PC-3 (cell line): Measurements from ENCODE around the gene GPR152. TPM values are rescaled to one million over a fixed set of nuclear protein-coding genes. Genes with fewer than 3 reads are reported as not detected.

Source experiments
- ATAC-seq: fragments of 200-7000 bp; cut with Tn5 transposase; 2 replicates; pipeline ENCODE4 v1.9.1; 2020; ENCODE audit warnings: mild to moderate bottlenecking, moderate library complexity
- BruUV-seq: library from RNA; stranded (reverse); fragments of 400-500 nt; replicated peaks from 2 replicates; lab custom pipeline; 2021; lab: Mats Ljungman, UMichigan
- CTCF ChIA-PET: fragments of 300-600 bp; sonication (Branson Sonifier 250); formaldehyde crosslinking; loops from one replicate; lab custom pipeline; 2022; ENCODE audit warnings: antibody characterized with exemption; lab: Charles Lee
- POLR2A ChIA-PET: fragments of 300-600 bp; sonication (Branson Sonifier 250); formaldehyde crosslinking; loops from one replicate; lab custom pipeline; 2022; ENCODE audit warnings: antibody characterized with exemption; ENCODE audit not compliant: unreplicated experiment; lab: Charles Lee
- DNase-seq: peaks from one replicate; pipeline ENCODE4 v3.0.0-alpha.2; 2015
- H2AFZ ChIP-seq: fragments of 300-600 bp; sonication (generic); 2 replicates; pipeline ENCODE4 v1.6.0; 2016; ENCODE audit warnings: antibody characterized with exemption, low read length
- H3F3A ChIP-seq: fragments of 300-600 bp; sonication (generic); one replicate; pipeline ENCODE4 v1.6.0; 2017; ENCODE audit warnings: antibody characterized with exemption, low read length, control low read depth, mild to moderate bottlenecking; ENCODE audit not compliant: unreplicated experiment
- H3K27ac ChIP-seq: fragments of 300-600 bp; sonication (generic); 2 replicates; pipeline ENCODE4 v1.5.1; 2016; ENCODE audit warnings: mild to moderate bottlenecking, low read length
- H3K27me3 ChIP-seq: fragments of 300-600 bp; sonication (generic); 2 replicates; pipeline ENCODE4 v1.6.1; 2016; ENCODE audit warnings: low read length, mixed read lengths
- H3K36me3 ChIP-seq: fragments of 300-600 bp; sonication (generic); 2 replicates; pipeline ENCODE4 v1.6.1; 2016; ENCODE audit warnings: low read depth, mixed run types, low read length, mixed read lengths
- H3K4me1 ChIP-seq: fragments of 300-600 bp; sonication (generic); 2 replicates; pipeline ENCODE4 v1.5.1; 2016; ENCODE audit warnings: low read length; ENCODE audit not compliant: insufficient read depth
- H3K4me2 ChIP-seq: fragments of 300-600 bp; sonication (generic); 2 replicates; pipeline ENCODE4 v1.6.0; 2016; ENCODE audit warnings: low read length
- H3K4me3 ChIP-seq: fragments of 300-600 bp; sonication (generic); 2 replicates; pipeline ENCODE4 v1.5.1; 2016; ENCODE audit warnings: mild to moderate bottlenecking, low read length, mixed read lengths
- H3K79me2 ChIP-seq: fragments of 300-600 bp; sonication (generic); 2 replicates; pipeline ENCODE4 v1.6.1; 2017; ENCODE audit warnings: low read length, mixed read lengths
- H3K9ac ChIP-seq: fragments of 300-600 bp; sonication (generic); 2 replicates; pipeline ENCODE4 v1.6.0; 2016; ENCODE audit warnings: mild to moderate bottlenecking, low read length
- H3K9me2 ChIP-seq: fragments of 300-600 bp; sonication (generic); replicated peaks from 2 replicates; pipeline ENCODE4 v1.6.1; 2016; ENCODE audit warnings: mixed run types, low read length, mixed read lengths
- H3K9me3 ChIP-seq: fragments of 300-600 bp; sonication (generic); 2 replicates; pipeline ENCODE4 v1.6.1; 2016; ENCODE audit warnings: low read length, mixed read lengths
- H4K20me1 ChIP-seq: fragments of 300-600 bp; sonication (generic); 2 replicates; pipeline ENCODE4 v1.6.1; 2016; ENCODE audit warnings: low read length, mixed read lengths
- CTCF ChIP-seq: fragments of 300-600 bp; sonication (generic); conservative IDR thresholded peaks from 2 replicates; pipeline ENCODE4 v1.5.1; 2017; ENCODE audit warnings: antibody characterized with exemption, low read depth, mild to moderate bottlenecking, low read length
- EZH2 ChIP-seq: fragments of 300-600 bp; sonication (generic); IDR thresholded peaks from one replicate; pipeline ENCODE4 v1.6.1; 2017; ENCODE audit warnings: antibody characterized with exemption, mild to moderate bottlenecking, low read length; ENCODE audit not compliant: unreplicated experiment
- EZH2phosphoT487 ChIP-seq: fragments of 300-600 bp; sonication (generic); IDR thresholded peaks from 2 replicates; pipeline ENCODE4 v1.6.1; 2018; ENCODE audit warnings: mild to moderate bottlenecking, antibody characterized with exemption, low read length, borderline replicate concordance
- intact Hi-C: fragments of 100-400 bp; cut with micrococcal nuclease; formaldehyde crosslinking; loops from 2 replicates; pipeline ENCODE4 v1.9.0; 2023
- total RNA-seq: library from RNA; depleted of rRNA; stranded (reverse); fragments of >200 nt; gene quantifications from 2 replicates; pipeline ENCODE4 v1.2.3, GENCODE V29; 2014

The GPR152 gene
- total RNA-seq, 1 experiment from 2014 or later, result not detected

DNA sequence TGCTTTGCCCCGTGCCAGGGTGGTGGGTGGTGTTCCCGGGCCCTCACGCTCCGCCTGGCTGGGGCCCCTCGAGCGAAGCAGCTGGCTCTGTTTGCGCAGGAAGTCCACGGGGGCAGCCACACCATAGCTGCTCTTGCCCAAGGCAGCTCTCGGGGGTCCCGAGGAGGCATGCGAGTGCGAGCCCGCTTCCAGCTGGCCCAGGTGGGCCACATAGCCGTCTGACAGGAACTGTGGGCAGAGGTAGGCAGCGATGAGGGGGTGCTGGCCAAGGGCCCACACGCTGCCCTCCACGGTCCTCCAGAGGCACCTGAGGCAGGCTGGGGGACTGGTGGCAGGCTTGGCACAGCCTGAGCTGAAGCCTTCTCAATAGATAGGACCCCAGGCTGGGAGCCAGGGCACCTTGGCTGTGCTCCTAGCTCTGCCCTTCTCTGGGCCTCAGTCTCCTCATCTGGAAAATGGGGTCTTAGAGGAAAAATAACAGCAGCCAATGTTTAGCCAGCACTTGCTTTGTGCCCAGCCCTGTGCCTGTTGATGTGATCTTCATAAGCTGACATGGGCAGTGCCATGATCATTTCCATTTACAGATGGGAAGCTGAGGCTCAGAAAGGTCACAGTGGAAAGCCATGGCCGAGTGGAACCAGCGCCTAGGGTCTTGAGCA, 39.7 kb upstream of the GPR152 start:
- Histone ChIP-seq H3F3A (no peaks in the 10 kb centered on the region), H3K4me3 (no peak overlapping the region), H3K79me2 (no peaks in the 10 kb centered on the region), H3K9me2 (no peaks in the 10 kb centered on the region), H2AFZ (no peak overlapping the region), H3K27me3 (no peaks in the 10 kb centered on the region), H4K20me1 (no peaks in the 10 kb centered on the region), H3K9ac (no peak overlapping the region), H3K4me1 (no peaks in the 10 kb centered on the region), H3K36me3 (no peaks in the 10 kb centered on the region; the same call in 1 of the 2 replicates), H3K4me2 (no peak overlapping the region), H3K9me3 (no peaks in the 10 kb centered on the region), H3K27ac (no peak overlapping the region)
- ATAC-seq (no peak), DNase-seq (no peak)
- CTCF ChIA-PET, result no interaction called here
- TF ChIP-seq CTCF, result no peak
- TF ChIP-seq EZH2, result no peak
- no peak for TF ChIP-seq EZH2phosphoT487
- POLR2A ChIA-PET, result no interaction called here
- intact Hi-C loops, result no loop called here
- no TSS peak for BruUV-seq

GRCh38 chr11:67491276-67492068, 38.9 kb upstream of the GPR152 start:
- POLR2A ChIA-PET, result no interaction called here
- H3K4me3 ChIP-seq, result no peak overlapping the region
- ATAC-seq, result no peak; the same call in 1 of the 2 replicates

More at GRCh38 chr11:67491276-67492068, 38.9 kb upstream of the GPR152 start:
- no peaks in the 10 kb centered on the region for H3K27me3 ChIP-seq
- no peak overlapping the region for H3K4me2 ChIP-seq
- no peaks in the 10 kb centered on the region for H3K79me2 ChIP-seq
- H3K9me3 ChIP-seq, result no peaks in the 10 kb centered on the region
- no peaks in the 10 kb centered on the region for H3F3A ChIP-seq
- intact Hi-C loops, result no loop called here
- H3K9ac ChIP-seq, result no peak overlapping the region
- no peaks in the 10 kb centered on the region; the same call in 1 of the 2 replicates for H3K36me3 ChIP-seq
- H3K4me1 ChIP-seq, result no peaks in the 10 kb centered on the region
- BruUV-seq, result no TSS peak
- no peak for DNase-seq
- H4K20me1 ChIP-seq, result no peaks in the 10 kb centered on the region
- H3K9me2 ChIP-seq, result no peaks in the 10 kb centered on the region
- CTCF ChIA-PET, result no interaction called here
- no peak overlapping the region for H2AFZ ChIP-seq
- TF ChIP-seq EZH2phosphoT487 (no peak), EZH2 (no peak), CTCF (no peak)
- no peak overlapping the region for H3K27ac ChIP-seq
